ENCODE data around the gene SRP68. TPM values are rescaled to one million over a fixed set of nuclear protein-coding genes. Genes with fewer than 3 reads are reported as not detected.
"Not testable (repeated sequence)": the region's sequence is repeated elsewhere in the genome, so short reads cannot be mapped to it uniquely, and the experiment has no call there.

The SRP68 gene
- total RNA-seq, 4 donors from 2014 or later = 32.2 to 43.4 (median 32.6) TPM

GRCh38 chr17:76080768-76081287 is 8.5 kb upstream of the SRP68 start:
- peaks cover 0 to 25% (median 8%) of the 10 kb centered on the region in 4 donors for H3K4me1 ChIP-seq
- no peak for TF ChIP-seq POLR2A (IDR thresholded peaks at IDR 0.05)
- no peaks in the 10 kb centered on the region for H3K9me3 ChIP-seq
- peaks cover 0 to 27% of the 10 kb centered on the region in 2 donors for H3K27me3 ChIP-seq
- H3K4me3 ChIP-seq = no peak overlapping the region
- H3K27ac ChIP-seq = no peak overlapping the region
- peak in 1 of 3 donors; percentile 46 for DNase-seq
- H3K36me3 ChIP-seq = peaks cover 0 to 36% (median 0%) of the 10 kb centered on the region in 3 donors

- peak in 1 of 3 donors; percentile 48 for DNase-seq
These were observed 7.8 kb upstream of the SRP68 start for GRCh38 chr17:76079956-76080767.

GRCh38 chr17:76079535-76079955 is 7.2 kb upstream of the SRP68 start:
- Histone ChIP-seq H3K27me3 (peaks cover 0 to 40% of the 10 kb centered on the region in 2 donors), H3K36me3 (peaks cover 0 to 23% (median 0%) of the 10 kb centered on the region in 3 donors), H3K27ac (no peak overlapping the region), H3K4me3 (no peak overlapping the region), H3K9me3 (no peaks in the 10 kb centered on the region), H3K4me1 (peaks cover 0 to 38% (median 12%) of the 10 kb centered on the region in 4 donors)
- no peak for DNase-seq
- no peak for TF ChIP-seq CTCF (IDR thresholded peaks at IDR 0.05)
- no peak for TF ChIP-seq POLR2A (IDR thresholded peaks at IDR 0.05)

More at GRCh38 chr17:76079956-76080767, 7.8 kb upstream of the SRP68 start:
- Histone ChIP-seq H3K27ac (no peak overlapping the region), H3K27me3 (peaks cover 0 to 34% of the 10 kb centered on the region in 2 donors), H3K36me3 (peaks cover 0 to 29% (median 0%) of the 10 kb centered on the region in 3 donors), H3K4me3 (no peak overlapping the region), H3K9me3 (no peaks in the 10 kb centered on the region), H3K4me1 (peaks cover 0 to 32% (median 10%) of the 10 kb centered on the region in 4 donors)
- no peak for TF ChIP-seq POLR2A (IDR thresholded peaks at IDR 0.05)
- TF ChIP-seq CTCF (IDR thresholded peaks at IDR 0.05) = no peak

GRCh38 chr17:76078860-76079534 is 6.7 kb upstream of the SRP68 start, which contains the start of gene ZACN:
Gene ZACN, plus strand, starts transcription at chr17:76079182. Its CDS starts 83 bp downstream, at chr17:76079265.
- DNase-seq = peak in 1 of 3 donors; percentile 47
- no peaks in the 10 kb centered on the region for H3K9me3 ChIP-seq
- H3K27me3 ChIP-seq = peaks cover 0 to 45% of the 10 kb centered on the region in 2 donors
- H3K4me3 ChIP-seq = no peak within 1 kb of the TSS
- no peak within 1 kb of the TSS for H3K27ac ChIP-seq
- peaks cover 0 to 43% (median 14%) of the 10 kb centered on the region in 4 donors for H3K4me1 ChIP-seq
- peaks cover 0 to 18% (median 0%) of the 10 kb centered on the region in 3 donors for H3K36me3 ChIP-seq
- no peak for TF ChIP-seq POLR2A (IDR thresholded peaks at IDR 0.05)
- TF ChIP-seq CTCF (IDR thresholded peaks at IDR 0.05) = no peak

GRCh38 chr17:76078370-76078769 is 6.1 kb upstream of the SRP68 start:
- peaks cover 0 to 11% (median 0%) of the 10 kb centered on the region in 3 donors for H3K36me3 ChIP-seq
- H3K4me3 ChIP-seq, H3K27ac ChIP-seq, H3K9me3 ChIP-seq, DNase-seq: not testable (repeated sequence)
- H3K27me3 ChIP-seq = peaks cover 0 to 47% of the 10 kb centered on the region in 2 donors
- H3K4me1 ChIP-seq = peaks cover 0 to 44% (median 14%) of the 10 kb centered on the region in 4 donors

- Histone ChIP-seq H3K4me3 (no peak overlapping the region), H3K27me3 (peaks cover 0 to 47% of the 10 kb centered on the region in 2 donors), H3K4me1 (peaks cover 0 to 49% (median 14%) of the 10 kb centered on the region in 4 donors), H3K9me3 (no peaks in the 10 kb centered on the region), H3K27ac (no peak overlapping the region), H3K36me3 (peaks cover 0 to 4% (median 0%) of the 10 kb centered on the region in 3 donors)
- no peak for DNase-seq
- no peak for TF ChIP-seq CTCF (IDR thresholded peaks at IDR 0.05)
- TF ChIP-seq POLR2A (IDR thresholded peaks at IDR 0.05) = no peak
These were observed 5.3 kb upstream of the SRP68 start for GRCh38 chr17:76077584-76078110.

Data from Peyer's patch (tissue), 4 donors.